NCI-H128 (cell line): ENCODE measurements around the gene OR51T1.
"Not testable (repeated sequence)": the region's sequence is repeated elsewhere in the genome, so short reads cannot be mapped to it uniquely, and the experiment has no call there.

Experiments used
- DNase-seq: peaks from one replicate; lab custom pipeline; 2025; ENCODE audit not compliant: unreplicated experiment; lab: John Stamatoyannopoulos, UW

Gene OR51T1

DNA sequence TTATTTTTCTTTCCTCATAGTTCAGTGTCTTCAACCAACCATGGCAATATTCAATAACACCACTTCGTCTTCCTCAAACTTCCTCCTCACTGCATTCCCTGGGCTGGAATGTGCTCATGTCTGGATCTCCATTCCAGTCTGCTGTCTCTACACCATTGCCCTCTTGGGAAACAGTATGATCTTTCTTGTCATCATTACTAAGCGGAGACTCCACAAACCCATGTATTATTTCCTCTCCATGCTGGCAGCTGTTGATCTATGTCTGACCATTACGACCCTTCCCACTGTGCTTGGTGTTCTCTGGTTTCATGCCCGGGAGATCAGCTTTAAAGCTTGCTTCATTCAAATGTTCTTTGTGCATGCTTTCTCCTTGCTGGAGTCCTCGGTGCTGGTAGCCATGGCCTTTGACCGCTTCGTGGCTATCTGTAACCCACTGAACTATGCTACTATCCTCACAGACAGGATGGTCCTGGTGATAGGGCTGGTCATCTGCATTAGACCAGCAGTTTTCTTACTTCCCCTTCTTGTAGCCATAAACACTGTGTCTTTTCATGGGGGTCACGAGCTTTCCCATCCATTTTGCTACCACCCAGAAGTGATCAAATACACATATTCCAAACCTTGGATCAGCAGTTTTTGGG lies at the start of gene OR51T1:
Gene OR51T1 (plus strand): TSS at position 41 of the 641 bp plus-strand sequence. CDS start 0 bp downstream, at position 41.
- DNase-seq: no peak

DNA sequence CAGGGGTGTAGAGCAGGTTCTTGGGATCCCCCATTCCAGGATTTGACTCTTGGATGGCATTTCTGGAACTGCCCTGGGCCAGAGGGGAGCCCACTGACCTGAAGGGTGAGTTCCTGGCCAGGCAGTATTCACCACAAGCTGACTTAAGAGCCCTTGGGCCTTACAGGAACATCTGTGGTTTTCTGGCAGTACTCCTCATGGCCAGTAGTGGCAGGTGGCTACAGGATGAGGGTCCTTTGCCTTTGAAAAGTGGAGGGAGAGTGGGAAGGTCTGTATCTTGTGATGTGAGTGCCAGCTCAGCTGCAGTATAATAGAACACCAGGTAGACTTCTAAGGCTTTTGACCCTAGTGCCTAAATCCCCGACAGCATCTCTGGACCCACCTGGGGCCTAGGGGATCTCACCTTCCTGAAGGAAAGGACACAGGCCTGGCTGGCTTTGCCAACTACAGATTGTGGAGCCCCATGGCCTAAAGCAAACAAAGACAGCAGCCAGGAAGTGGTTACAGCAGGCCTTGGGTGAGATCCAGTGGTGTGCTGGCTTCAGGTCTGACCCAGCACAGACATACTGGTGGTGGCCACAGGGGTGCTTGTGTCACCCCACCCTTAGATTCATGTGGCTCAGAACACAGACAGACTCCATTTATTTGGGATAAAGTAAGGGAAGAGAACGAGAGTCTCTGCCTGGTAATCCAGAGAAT lies 41.7 kb upstream of the OR51T1 start:
- DNase-seq: no peak

DNA sequence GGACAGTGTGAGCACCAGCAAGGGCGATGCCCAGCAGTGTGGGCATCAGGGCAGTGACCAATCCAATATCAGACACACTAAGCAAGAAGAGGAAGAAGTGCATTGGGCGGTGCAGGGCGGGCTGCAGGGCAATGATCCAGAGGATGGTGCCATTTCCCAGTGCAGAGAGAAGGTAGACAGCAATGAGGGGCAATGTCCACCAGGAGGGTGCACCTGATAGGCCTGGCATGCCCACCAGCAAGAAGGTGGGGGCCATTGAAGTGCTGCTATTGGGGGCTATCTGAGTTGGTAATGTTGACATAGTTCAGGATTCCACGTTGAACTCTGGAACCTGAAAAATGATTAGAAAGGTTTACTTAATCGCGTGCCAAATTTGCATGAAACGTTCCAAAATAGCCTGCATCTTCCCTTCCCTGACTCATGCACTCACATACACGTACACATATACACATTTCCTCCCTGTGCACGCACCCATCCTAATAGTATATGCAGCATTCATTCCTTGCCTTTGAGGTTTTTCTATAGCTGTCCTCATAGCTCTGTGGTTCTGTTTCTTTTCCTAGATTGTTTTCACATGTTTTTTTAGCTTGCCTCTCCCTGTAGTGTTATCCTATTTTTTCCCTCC lies 32.7 kb upstream of the OR51T1 start, which contains the start of gene OR51S1:
Gene OR51S1 (minus strand): TSS at position 301 of the 625 bp plus-strand sequence. CDS start 0 bp downstream, at position 301.
- no peak for DNase-seq

- no peak for DNase-seq
These were observed 30.7 kb upstream of the OR51T1 start for GRCh38 chr11:4851033-4851432.

DNA sequence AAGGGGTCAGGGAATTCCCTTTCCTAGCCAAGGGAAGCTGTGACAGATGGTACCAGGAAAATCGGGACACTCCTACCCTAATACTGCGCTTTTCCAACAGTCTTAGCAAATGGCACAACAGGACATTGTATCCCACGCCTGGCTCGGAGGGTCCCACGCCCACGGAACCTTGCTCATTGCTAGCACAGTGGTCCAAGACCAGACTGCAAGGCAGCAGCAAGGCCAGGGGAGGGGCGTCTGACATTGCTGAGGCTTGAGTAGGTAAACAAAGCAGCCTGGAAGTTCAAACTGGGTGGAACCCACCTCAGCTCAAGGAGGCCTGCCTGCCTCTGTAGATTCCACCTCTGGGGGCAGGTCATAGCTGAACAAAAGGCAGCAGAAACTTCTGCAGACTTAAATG lies 27.4 kb upstream of the OR51T1 start:
- not testable (repeated sequence) for DNase-seq

- DNase-seq: no peak
These were observed 19.1 kb upstream of the OR51T1 start for GRCh38 chr11:4862447-4863236.

DNA sequence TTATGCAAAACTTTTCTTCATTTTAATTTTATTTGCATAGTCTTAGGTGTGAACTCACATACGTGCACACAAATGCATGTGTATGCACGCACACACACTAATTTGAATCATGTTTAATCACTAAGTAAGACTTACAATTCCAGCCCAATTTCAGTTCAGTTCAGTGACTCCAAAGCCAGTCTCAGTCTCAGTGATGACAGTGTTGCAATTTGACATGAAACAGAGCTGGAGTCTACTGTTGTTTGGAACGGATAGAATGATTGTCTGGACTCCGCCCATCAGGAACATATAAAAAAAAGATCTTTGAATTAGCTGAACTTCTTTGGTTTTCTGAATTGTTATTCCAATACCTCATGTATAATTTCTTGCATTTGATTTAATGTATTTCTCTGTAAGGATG lies 17.8 kb upstream of the OR51T1 start:
- no peak for DNase-seq

- no peak for DNase-seq
These were observed 15.8 kb upstream of the OR51T1 start for GRCh38 chr11:4865855-4866254.

- DNase-seq: no peak
These were observed 512 bp upstream of the OR51T1 start for GRCh38 chr11:4881188-4881587.

DNA sequence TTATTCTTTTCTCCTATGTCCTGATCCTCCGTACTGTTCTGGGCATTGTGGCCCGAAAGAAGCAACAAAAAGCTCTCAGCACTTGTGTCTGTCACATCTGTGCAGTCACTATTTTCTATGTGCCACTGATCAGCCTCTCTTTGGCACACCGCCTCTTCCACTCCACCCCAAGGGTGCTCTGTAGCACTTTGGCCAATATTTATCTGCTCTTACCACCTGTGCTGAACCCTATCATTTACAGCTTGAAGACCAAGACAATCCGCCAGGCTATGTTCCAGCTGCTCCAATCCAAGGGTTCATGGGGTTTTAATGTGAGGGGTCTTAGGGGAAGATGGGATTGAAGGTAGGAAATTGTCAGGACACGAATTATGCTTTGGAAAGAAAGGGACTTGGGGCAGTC lies 843 bp downstream of the OR51T1 start:
- DNase-seq: no peak

DNA sequence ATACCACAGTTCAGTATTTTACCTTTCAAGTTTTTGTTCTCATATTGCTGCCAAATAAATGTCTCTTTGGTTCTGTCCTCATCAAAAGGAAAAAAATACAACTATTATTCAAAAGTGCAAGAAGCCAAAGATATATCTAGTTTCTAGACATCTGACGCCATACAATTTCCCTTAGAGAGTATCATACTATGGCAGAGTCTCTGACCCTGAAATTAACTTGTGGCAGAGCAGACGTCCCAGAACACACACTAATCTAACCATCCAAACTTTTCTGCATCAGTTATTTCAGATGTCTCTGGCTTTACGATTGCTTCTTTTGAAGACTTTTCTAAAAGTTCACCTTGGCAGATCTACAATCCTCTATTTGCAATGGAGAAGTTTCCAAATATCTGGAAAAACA lies 2.7 kb downstream of the OR51T1 start:
- DNase-seq: no peak

DNA sequence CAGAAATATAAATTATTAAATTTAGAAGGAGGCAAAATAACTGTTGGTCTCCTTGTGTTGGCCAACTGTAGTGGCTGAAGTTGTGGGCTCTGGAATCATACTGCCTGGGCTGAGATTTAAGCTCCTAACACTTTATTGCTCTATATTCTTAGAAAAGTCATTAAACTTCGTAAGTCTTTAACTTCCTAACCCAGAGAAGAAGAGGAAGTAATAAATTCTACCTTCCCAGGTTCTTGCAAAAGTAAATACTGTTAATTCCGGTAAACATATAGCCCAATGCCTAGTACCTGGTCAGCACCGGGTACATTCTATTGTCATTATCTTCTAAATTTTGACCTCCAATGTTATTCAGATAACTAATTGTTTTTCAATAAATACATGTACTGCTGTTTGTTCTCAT lies 4.5 kb downstream of the OR51T1 start:
- DNase-seq: no peak

- DNase-seq: no peak
These were observed 5.9 kb downstream of the OR51T1 start for GRCh38 chr11:4887591-4887990.

DNA sequence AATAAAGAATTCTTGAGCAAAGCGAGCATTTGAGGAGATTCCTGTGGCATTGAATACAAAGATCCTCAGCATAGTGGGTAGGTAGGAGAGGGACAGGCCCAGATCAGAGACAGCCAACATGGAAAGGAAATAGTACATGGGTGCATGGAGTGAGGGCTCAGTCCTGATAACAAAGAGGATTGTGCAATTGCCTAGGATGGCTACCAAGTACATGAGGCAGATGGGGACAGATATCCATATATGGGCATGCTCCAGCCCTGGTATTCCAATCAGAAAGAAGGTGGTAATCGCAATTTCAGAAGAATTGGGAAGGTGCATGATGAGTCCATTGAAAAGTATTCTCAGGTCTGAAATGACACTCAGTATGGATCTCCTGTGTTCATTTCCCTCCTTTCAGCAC lies 8.6 kb downstream of the OR51T1 start:
- no peak for DNase-seq

DNA sequence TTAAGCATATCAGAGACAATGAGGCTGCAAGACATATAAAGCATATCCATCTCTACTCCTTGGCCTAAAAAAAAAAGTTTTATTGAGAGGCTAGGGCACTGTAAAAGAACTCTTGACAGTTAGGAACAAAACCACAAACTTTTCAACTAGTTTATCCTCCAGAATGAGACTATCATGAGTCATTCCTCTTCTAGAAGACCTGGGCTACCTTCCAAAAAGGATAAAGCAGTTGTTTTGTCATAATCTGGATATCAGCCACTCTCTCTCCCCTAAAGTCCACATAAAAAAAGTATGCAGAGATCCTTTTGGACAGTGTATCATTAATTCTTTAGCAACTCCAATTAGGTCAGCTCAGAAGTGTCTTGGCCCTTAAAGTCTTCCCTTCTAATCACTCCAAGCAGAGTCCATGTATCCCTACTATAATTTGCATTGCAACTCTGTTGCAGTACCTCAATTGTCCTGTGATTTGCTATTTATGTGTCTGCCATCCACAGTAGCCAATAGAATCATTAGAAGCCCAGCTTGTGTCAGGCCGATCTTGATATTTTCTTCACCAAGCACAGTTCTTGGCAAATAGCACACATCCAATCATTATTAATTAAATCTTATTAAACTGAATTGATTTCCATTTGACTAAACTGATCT lies 10.4 kb downstream of the OR51T1 start:
- DNase-seq: no peak

DNA sequence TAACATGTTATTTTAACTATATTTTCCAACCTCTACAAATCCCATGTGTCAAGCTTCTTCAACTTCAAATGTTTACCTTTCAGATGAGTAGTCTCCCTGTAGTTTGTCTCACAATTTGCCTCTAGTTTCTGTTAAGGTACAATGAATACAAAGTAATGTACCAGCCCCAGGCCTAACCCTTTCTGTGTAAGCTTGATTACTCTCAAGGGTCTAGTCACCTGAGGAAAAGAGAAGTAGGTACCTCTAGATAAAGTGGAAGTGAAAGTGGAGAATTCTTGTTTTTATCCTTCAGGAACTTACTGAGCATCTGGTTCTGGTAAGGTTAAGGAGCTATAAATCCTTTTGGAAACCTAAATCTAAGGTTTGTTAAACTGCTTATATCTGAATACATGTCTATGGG lies 21.8 kb downstream of the OR51T1 start, which contains the start of gene OR51A7:
Gene OR51A7 (plus strand): TSS at position 300 of the 400 bp plus-strand sequence. CDS start 3,587 bp downstream, outside the sequence.
- DNase-seq: no peak

DNA sequence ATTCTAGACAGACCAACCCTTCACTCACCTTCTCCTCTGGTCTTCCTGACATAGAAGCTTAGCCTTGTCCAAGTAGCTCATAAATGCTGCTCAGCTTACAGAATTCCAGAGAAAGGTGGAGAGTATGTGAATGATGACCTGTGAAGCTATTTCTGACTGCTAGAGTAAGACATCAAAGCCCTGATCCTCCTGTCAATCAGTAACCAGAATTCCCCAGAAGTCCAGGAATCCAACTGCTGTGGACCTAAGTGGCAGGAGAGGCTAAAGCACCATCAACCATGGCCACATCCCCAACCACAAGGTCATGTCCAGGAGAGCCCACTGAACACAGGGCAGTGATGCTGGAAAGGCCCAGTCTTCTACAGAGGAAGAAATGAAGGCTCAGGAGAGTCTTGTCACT lies 34.9 kb downstream of the OR51T1 start:
- no peak for DNase-seq

- DNase-seq: no peak
These were observed 37.5 kb downstream of the OR51T1 start, which contains the start of gene OR51G2 for GRCh38 chr11:4919250-4919649. OR51G2 (minus strand) TSS chr11:4919350; CDS start chr11:4915663, 3,687 bp downstream.

- DNase-seq: no peak
These were observed 40.1 kb downstream of the OR51T1 start for GRCh38 chr11:4921796-4922195.

- DNase-seq: no peak
These were observed 40.6 kb downstream of the OR51T1 start for GRCh38 chr11:4922304-4922703.

GRCh38 chr11:4924239-4924638 lies 42.5 kb downstream of the OR51T1 start, which contains the start of gene OR51G1:
OR51G1 (minus strand) TSS chr11:4924339; CDS start chr11:4924339, 0 bp downstream.
- no peak for DNase-seq
